IMR-90 (cell line): ENCODE measurements around the gene SYCP3. TPM values are rescaled to one million over a fixed set of nuclear protein-coding genes. Genes with fewer than 3 reads are reported as not detected.

Source experiments
- ATAC-seq: fragments of 200-7000 bp; cut with Tn5 transposase; 2 replicates; pipeline ENCODE4 v1.9.1; 2020; ENCODE audit warnings: low read depth, mild to moderate bottlenecking, moderate library complexity
- BruUV-seq: library from RNA; stranded (reverse); fragments of 400-500 nt; replicated peaks from 2 replicates; lab custom pipeline; 2021; lab: Mats Ljungman, UMichigan
- CTCF ChIA-PET: fragments of 300-600 bp; formaldehyde crosslinking; extraction: SDS; loops from one replicate; lab custom pipeline; 2021; ENCODE audit warnings: antibody characterized with exemption; lab: Yijun Ruan, JAX
- POLR2A ChIA-PET: fragments of 300-600 bp; sonication (Branson Sonifier 250); formaldehyde crosslinking; loops from one replicate; lab custom pipeline; 2022; ENCODE audit warnings: antibody characterized with exemption; ENCODE audit not compliant: unreplicated experiment; lab: Charles Lee
- DNase-seq: peaks from one replicate; pipeline ENCODE4 v3.0.0; 2013
- H2AFZ ChIP-seq: replicated peaks from 2 replicates; pipeline ENCODE3; 2013; ENCODE audit warnings: low read length, mild to moderate bottlenecking; ENCODE audit not compliant: poor library complexity
- H2AK5ac ChIP-seq: 2 replicates; pipeline ENCODE4 v1.6.1; 2013; ENCODE audit warnings: low read depth, low read length, inconsistent platforms
- H2AK9ac ChIP-seq: replicated peaks from 2 replicates; pipeline ENCODE3; 2013; ENCODE audit warnings: mild to moderate bottlenecking, low read depth, low read length, moderate library complexity; ENCODE audit not compliant: poor library complexity
- H2BK120ac ChIP-seq: 2 replicates; pipeline ENCODE4 v1.6.1; 2013; ENCODE audit warnings: low read depth, low read length, inconsistent platforms
- H2BK15ac ChIP-seq: 3 replicates; pipeline ENCODE4 v1.6.1; 2013; ENCODE audit warnings: low read depth, low read length, inconsistent platforms
- H2BK20ac ChIP-seq: 2 replicates; pipeline ENCODE4 v1.6.1; 2013; ENCODE audit warnings: low read depth, mild to moderate bottlenecking, inconsistent platforms, low read length, moderate library complexity
- H2BK5ac ChIP-seq: 2 replicates; pipeline ENCODE4 v1.6.1; 2013; ENCODE audit warnings: mild to moderate bottlenecking, low read depth, low read length, inconsistent platforms; ENCODE audit not compliant: poor library complexity, severe bottlenecking
- H3K14ac ChIP-seq: replicated peaks from 2 replicates; pipeline ENCODE4 v1.6.1; 2013; ENCODE audit warnings: low read depth, low read length, inconsistent platforms
- H3K18ac ChIP-seq: 2 replicates; pipeline ENCODE4 v1.6.1; 2013; ENCODE audit warnings: low read depth, low read length, control low read depth
- H3K23ac ChIP-seq: 2 replicates; pipeline ENCODE4 v1.6.1; 2013; ENCODE audit warnings: low read depth, low read length, inconsistent platforms
- H3K27ac ChIP-seq: 2 replicates; pipeline ENCODE4 v1.5.1; 2013; ENCODE audit warnings: mild to moderate bottlenecking, control low read depth, low read length; ENCODE audit not compliant: insufficient read depth
- H3K27me3 ChIP-seq: 2 replicates; pipeline ENCODE4 v1.6.1; 2013; ENCODE audit warnings: low read length; ENCODE audit not compliant: control insufficient read depth, insufficient read depth
- H3K36me3 ChIP-seq: 2 replicates; pipeline ENCODE4 v1.6.1; 2013; ENCODE audit warnings: low read length, mixed read lengths; ENCODE audit not compliant: control insufficient read depth, insufficient read depth
- H3K4ac ChIP-seq: 2 replicates; pipeline ENCODE4 v1.6.1; 2013; ENCODE audit warnings: low read depth, low read length, inconsistent platforms
- H3K4me1 ChIP-seq: 2 replicates; pipeline ENCODE4 v1.6.1; 2013; ENCODE audit warnings: low read length, mixed read lengths; ENCODE audit not compliant: control insufficient read depth, insufficient read depth
- H3K4me2 ChIP-seq: 2 replicates; pipeline ENCODE4 v1.6.1; 2013; ENCODE audit warnings: low read depth, mild to moderate bottlenecking, control low read depth, low read length, moderate library complexity
- H3K4me3 ChIP-seq: 2 replicates; pipeline ENCODE4 v1.5.1; 2013; ENCODE audit warnings: low read depth, mild to moderate bottlenecking, control low read depth, low read length, moderate library complexity; ENCODE audit not compliant: insufficient read depth
- H3K56ac ChIP-seq: 2 replicates; pipeline ENCODE4 v1.6.1; 2013; ENCODE audit warnings: low read length, inconsistent platforms; ENCODE audit not compliant: insufficient read depth; ENCODE audit errors: extremely low read depth
- H3K79me1 ChIP-seq, 2 experiments: 2 replicates each; pipeline ENCODE4 v1.6.1; 2013; ENCODE audit warnings: low read length in 2 of 2, inconsistent platforms in 1 of 2, low read depth in 1 of 2
- H3K9ac ChIP-seq: 2 replicates; pipeline ENCODE4 v1.6.1; 2013; ENCODE audit warnings: low read depth, low read length, control low read depth
- H3K9me1 ChIP-seq: 2 replicates; pipeline ENCODE4 v1.6.1; 2013; ENCODE audit warnings: low read length, inconsistent platforms; ENCODE audit not compliant: insufficient read depth
- H3K9me3 ChIP-seq: 2 replicates; pipeline ENCODE4 v1.6.1; 2013; ENCODE audit warnings: low read length; ENCODE audit not compliant: control insufficient read depth, insufficient read depth
- H4K20me1 ChIP-seq: 2 replicates; pipeline ENCODE4 v1.6.1; 2013; ENCODE audit warnings: low read length, inconsistent platforms; ENCODE audit not compliant: insufficient read depth
- H4K5ac ChIP-seq: 2 replicates; pipeline ENCODE4 v1.6.1; 2013; ENCODE audit warnings: mild to moderate bottlenecking, low read depth, low read length, control low read depth
- H4K8ac ChIP-seq, 2 experiments: 2 replicates each; pipeline ENCODE4 v1.6.1; 2013; ENCODE audit warnings: low read depth in 2 of 2, low read length in 2 of 2, control low read depth in 1 of 2, inconsistent platforms in 1 of 2
- H4K91ac ChIP-seq: 2 replicates; pipeline ENCODE4 v1.6.1; 2013; ENCODE audit warnings: low read depth, low read length, inconsistent platforms; ENCODE audit not compliant: insufficient read depth
- BHLHE40 ChIP-seq: fragments of 150-350 bp; IDR thresholded peaks from 2 replicates; pipeline ENCODE4 v1.6.1; 2016; ENCODE audit warnings: mild to moderate bottlenecking, low read depth, low read length
- CTCF ChIP-seq: conservative IDR thresholded peaks from 2 replicates; pipeline ENCODE4 v1.5.1; 2012; ENCODE audit warnings: mild to moderate bottlenecking, low read depth, low read length, improper control_type of control experiment
- ELK1 ChIP-seq: fragments of 150-350 bp; IDR thresholded peaks from 2 replicates; pipeline ENCODE4 v1.6.1; 2016; ENCODE audit warnings: low read depth, mild to moderate bottlenecking, low read length, moderate library complexity, borderline replicate concordance
- RAD21 ChIP-seq: IDR thresholded peaks from 2 replicates; pipeline ENCODE4 v1.6.1; 2012; ENCODE audit warnings: low read length, improper control_type of control experiment
- SMC3 ChIP-seq: fragments of 150-350 bp; IDR thresholded peaks from 2 replicates; pipeline ENCODE4 v1.6.1; 2016; ENCODE audit warnings: low read depth, mild to moderate bottlenecking, antibody characterized with exemption, low read length, moderate library complexity
- WGBS, 2 experiments: methylation state at CpG; one replicate each; pipeline versions ENCODE4 v1.1.5 to v1.1.7; 2013; ENCODE audit warnings: missing lambda C conversion rate in 2 of 2; ENCODE audit not compliant: insufficient read length in 1 of 2; ENCODE audit errors: extremely low coverage in 2 of 2; 5-methylcytosine and 5-hydroxymethylcytosine counted together
- dilution Hi-C: fragments of 300-500 bp; cut with HindIII; formaldehyde crosslinking; loops from one replicate; pipeline ENCODE4 v1.14.3; 2018; ENCODE audit warnings: low sequenced_read_pairs; ENCODE audit not compliant: unreplicated experiment
- in situ Hi-C: fragments of 300-500 bp; cut with MboI; formaldehyde crosslinking; loops from 3 replicates; pipeline ENCODE4 v1.14.3; 2019; ENCODE audit warnings: low sequenced_read_pairs, inconsistent platforms, mixed read lengths
- intact Hi-C: fragments of 100-400 bp; cut with micrococcal nuclease; formaldehyde crosslinking; loops from 2 replicates; pipeline ENCODE4 v1.10.0; 2022
- polyA plus RNA-seq, 3 experiments: library from polyadenylated mRNA; depleted of rRNA; stranded (reverse); fragments of >200 nt; gene quantifications; 2 replicates each; pipeline ENCODE4 v1.2.3, GENCODE V29; 2012; ENCODE audit warnings: low replicate concordance in 1 of 3
- total RNA-seq: library from RNA; depleted of rRNA; stranded (reverse); fragments of >200 nt; gene quantifications from 2 replicates; pipeline ENCODE4 v1.2.3, GENCODE V29; 2012

The SYCP3 gene
- total and polyA plus RNA-seq, 2 of the 4 experiments (the other 2 are of a cell fraction) = 0.07 TPM; not detected in 1

- Histone ChIP-seq H3K18ac (no peak overlapping the region), H2BK20ac (no peak overlapping the region; the same call in 1 of the 2 replicates), H3K9me3 (no peaks in the 10 kb centered on the region), H4K91ac (no peak overlapping the region), H2AK5ac (no peak overlapping the region), H3K4me2 (no peak overlapping the region), H3K9ac (no peak overlapping the region), H2BK15ac (no peak overlapping the region), H2AK9ac (no peak overlapping the region), H2BK5ac (no peak overlapping the region), H3K4me3 (no peak overlapping the region), H3K56ac (no peak overlapping the region), H3K4me1 (peaks cover 2% of the 10 kb centered on the region; the same call in 1 of the 2 replicates), H3K9me1 (0 out of 2 replicates have a peak, but pooled peaks cover 3% of the 10 kb centered on the region), H3K4ac (no peak overlapping the region), H2AFZ (no peak overlapping the region), H3K23ac (no peak overlapping the region), H2BK120ac (no peak overlapping the region), H3K27me3 (no peaks in the 10 kb centered on the region), H3K14ac (no peak overlapping the region), H3K36me3 (peaks cover 5% of the 10 kb centered on the region; the same call in 1 of the 2 replicates), H4K5ac (no peak overlapping the region), H4K8ac (no peak overlapping the region), H3K27ac (no peak overlapping the region), H4K20me1 (no peaks in the 10 kb centered on the region; the same call in 1 of the 2 replicates), H3K79me1 (no peaks in the 10 kb centered on the region)
- in situ Hi-C loops = no loop called here
- BruUV-seq = no TSS peak
- peak; percentile 97 for TF ChIP-seq CTCF
- peak; percentile 81 for TF ChIP-seq SMC3
- TF ChIP-seq ELK1 = no peak
- peak; percentile 93 for TF ChIP-seq RAD21
- TF ChIP-seq BHLHE40 = no peak
- ChIA-PET CTCF (interaction anchor here (0.6 to 1.6 kb wide), 10 partner anchors 14 to 108 kb away, joined by 3 to 18 read pairs (median 3); partner anchors contain the start of gene GNPTAB), POLR2A (interaction anchor here (0.6 kb wide), 1 partner anchor 56 kb away, joined by 4 read pairs; no protein-coding TSS in a partner anchor)
- intact Hi-C loops = loop anchor here (1.0 to 10.0 kb wide), 6 partner anchors 57 to 991 kb away; partner anchors contain the start of gene GNPTAB
- ATAC-seq = peak; percentile 98
- DNase-seq = peak; percentile 75
- 100% methylated on average over 1 of the region's 2 CpGs; no CpG with 5 or more reads in 1 of the 2 experiments for WGBS, 2 experiments
- dilution Hi-C loops = no loop called here
Measured at GRCh38 chr12:101773650-101774162, 34.4 kb upstream of the SYCP3 start.
